SH-SY5Y (cell line): ENCODE measurements around the gene PDE4B.

Experiments used
- GATA2 ChIP-seq: IDR thresholded peaks from 2 replicates; pipeline ENCODE4 v1.6.1; 2011; ENCODE audit warnings: mild to moderate bottlenecking, low read depth, low read length
- GATA3 ChIP-seq: IDR thresholded peaks from 2 replicates; pipeline ENCODE4 v1.6.1; 2011; ENCODE audit warnings: low read depth, mild to moderate bottlenecking, low read length, moderate library complexity

Gene PDE4B

GRCh38 chr1:66282891-66283621, 490.4 kb downstream of the PDE4B start:
- no peak for TF ChIP-seq GATA2
- TF ChIP-seq GATA3 = no peak

- TF ChIP-seq GATA3 (no peak), GATA2 (no peak)
Measured at GRCh38 chr1:66283622-66284041, 490.9 kb downstream of the PDE4B start.

- TF ChIP-seq GATA3 = no peak
- TF ChIP-seq GATA2 = no peak
Measured at GRCh38 chr1:66284746-66285145, 492.1 kb downstream of the PDE4B start.

- no peak for TF ChIP-seq GATA3
- no peak for TF ChIP-seq GATA2
Measured at GRCh38 chr1:66285618-66286270, 493.0 kb downstream of the PDE4B start.

GRCh38 chr1:66286307-66286706, 493.6 kb downstream of the PDE4B start:
- TF ChIP-seq GATA3 (no peak), GATA2 (no peak)

GRCh38 chr1:66288048-66288447, 495.4 kb downstream of the PDE4B start:
- TF ChIP-seq GATA2 = no peak

GRCh38 chr1:66290761-66291530, 498.3 kb downstream of the PDE4B start:
- TF ChIP-seq GATA2 = no peak
- TF ChIP-seq GATA3 = no peak

GRCh38 chr1:66291531-66291864, 498.8 kb downstream of the PDE4B start:
- TF ChIP-seq GATA2 = no peak
- no peak for TF ChIP-seq GATA3

- no peak for TF ChIP-seq GATA2
- TF ChIP-seq GATA3 = no peak
Measured at GRCh38 chr1:66292305-66292704, 499.6 kb downstream of the PDE4B start.

- no peak for TF ChIP-seq GATA3
- no peak for TF ChIP-seq GATA2
Measured at GRCh38 chr1:66292944-66293343, 500.2 kb downstream of the PDE4B start.

GRCh38 chr1:66294707-66295370, 502.1 kb downstream of the PDE4B start:
- TF ChIP-seq GATA3 = no peak
- TF ChIP-seq GATA2 = no peak

GRCh38 chr1:66295803-66296202, 503.1 kb downstream of the PDE4B start:
- TF ChIP-seq GATA2 = no peak
- TF ChIP-seq GATA3 = no peak

GRCh38 chr1:66296370-66296769, 503.7 kb downstream of the PDE4B start:
- TF ChIP-seq GATA2 = no peak
- no peak for TF ChIP-seq GATA3

- TF ChIP-seq GATA3 (no peak), GATA2 (no peak)
Measured at GRCh38 chr1:66296951-66297350, 504.3 kb downstream of the PDE4B start.

- TF ChIP-seq GATA2 = no peak
- no peak for TF ChIP-seq GATA3
Measured at GRCh38 chr1:66298464-66298863, 505.8 kb downstream of the PDE4B start.
